HG03135 (cell line): ENCODE results near the gene USP22.
"Not testable (repeated sequence)": the region's sequence is repeated elsewhere in the genome, so short reads cannot be mapped to it uniquely, and the experiment has no call there.

ENCODE experiments used
- ATAC-seq: cut with Tn5 transposase; IDR thresholded peaks from one replicate; pipeline ENCODE4 v1.9.1; 2021; ENCODE audit warnings: mild to moderate bottlenecking, moderate library complexity; ENCODE audit not compliant: unreplicated experiment

USP22 gene

DNA sequence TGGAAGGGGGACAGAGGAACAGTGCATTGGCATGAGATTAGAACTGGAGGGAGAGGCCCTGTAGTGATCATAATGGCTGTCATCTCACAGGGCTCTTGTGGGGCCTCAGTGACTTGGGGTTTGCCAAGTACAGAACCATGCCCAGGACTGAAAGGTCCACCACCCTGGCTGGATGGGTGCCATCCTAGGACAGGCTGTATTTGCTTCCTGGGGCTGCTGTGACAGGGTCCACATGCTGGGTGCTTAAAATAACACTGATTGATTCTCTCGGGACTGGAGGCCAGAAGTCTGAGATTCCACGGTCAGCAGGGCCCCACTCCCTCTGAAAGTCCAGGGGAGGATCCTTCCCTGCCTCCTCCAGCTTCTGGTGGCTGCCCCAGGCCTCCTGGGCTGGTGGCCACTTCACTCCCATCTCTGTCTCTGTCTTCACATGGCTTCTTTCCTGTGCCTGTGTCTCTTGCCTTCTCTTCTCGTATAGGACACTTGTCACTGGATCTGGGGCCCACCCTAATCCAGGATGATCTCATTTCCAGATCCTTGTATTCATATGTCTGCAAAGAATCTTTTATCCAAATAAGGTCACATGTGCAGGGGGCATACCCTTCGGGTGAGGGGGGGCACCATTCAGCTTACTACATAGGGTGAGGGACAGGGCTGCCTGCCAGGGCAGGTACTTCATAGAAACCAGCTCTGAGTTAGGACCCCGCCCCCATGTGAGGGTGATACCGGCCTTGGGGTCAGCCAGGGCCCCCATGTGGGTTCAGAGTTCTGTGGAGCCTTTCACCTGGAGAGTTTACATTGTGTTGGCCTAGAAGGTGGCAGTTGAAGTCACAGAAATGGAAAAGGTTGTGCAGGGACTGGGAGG is 52.6 kb downstream of the USP22 start:
- no peak for ATAC-seq

DNA sequence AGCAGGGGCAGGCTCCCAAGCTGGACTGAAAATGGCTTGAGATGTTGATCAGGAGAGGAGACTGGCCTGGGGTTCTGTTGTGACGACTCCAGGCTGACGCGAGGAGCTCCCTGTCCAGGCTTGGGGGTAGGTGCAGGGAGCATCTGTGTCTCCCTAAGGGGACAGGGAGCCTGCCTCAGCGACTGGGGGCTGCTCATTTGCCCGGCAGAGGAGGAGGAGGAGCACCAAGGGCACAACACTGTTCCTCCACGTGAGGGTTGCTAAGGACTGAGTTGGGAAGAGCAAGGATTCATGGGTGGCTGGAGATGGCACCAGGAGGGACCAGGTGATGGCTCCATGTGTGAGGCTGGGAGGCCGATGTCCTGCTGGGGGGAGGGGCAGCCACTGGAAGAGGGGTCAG is 53.3 kb downstream of the USP22 start:
- ATAC-seq, result no peak

DNA sequence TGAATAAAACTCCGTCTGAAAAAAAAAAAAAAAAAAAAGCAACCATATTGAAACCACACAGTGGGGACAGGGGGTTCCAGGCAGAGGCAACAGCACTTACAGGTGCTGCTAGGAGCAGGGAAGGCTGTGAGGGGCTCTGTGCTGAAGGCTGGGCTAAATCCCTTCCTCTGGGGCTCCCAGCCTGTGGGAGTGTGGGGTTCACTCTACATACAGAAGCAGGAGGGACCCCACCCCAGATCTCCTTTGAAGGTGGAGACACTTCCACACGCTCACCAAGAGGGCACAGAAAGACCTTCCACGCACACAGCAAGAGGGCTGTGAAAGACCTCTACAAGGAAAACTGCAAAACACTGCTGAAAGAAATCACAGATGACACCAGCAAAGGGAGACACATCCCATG is 53.9 kb downstream of the USP22 start:
- no peak for ATAC-seq

DNA sequence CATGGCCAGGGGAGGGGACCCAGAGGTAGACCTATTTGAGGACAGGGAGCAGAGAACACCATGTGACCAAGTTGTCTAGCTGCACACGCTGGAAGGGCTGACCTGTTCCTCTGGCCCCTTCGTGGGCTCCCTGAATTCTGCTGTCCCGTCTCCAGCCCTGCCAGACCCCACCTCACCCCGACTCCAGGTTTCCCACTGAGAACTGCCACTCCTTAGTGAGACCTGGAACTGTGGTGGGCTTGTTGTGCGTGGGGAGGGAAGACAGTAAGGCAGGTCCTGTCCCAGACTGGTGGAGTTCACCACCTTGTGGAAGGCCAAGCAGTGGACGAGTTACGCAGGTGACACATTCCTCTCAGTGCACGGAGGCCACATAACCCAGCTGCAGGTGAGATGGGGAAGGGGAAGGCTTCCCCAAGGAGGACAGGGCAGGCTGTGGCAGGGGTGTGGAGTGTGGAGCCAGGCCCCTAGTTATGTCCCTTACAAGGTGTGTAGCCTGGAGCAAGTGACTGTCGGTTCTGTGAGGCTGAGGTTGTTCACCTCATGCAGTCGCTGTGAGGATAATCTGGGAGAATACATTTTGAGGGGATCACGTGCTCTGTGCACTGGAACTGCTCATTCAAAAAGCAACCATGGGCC is 54.7 kb downstream of the USP22 start:
- ATAC-seq, result no peak

DNA sequence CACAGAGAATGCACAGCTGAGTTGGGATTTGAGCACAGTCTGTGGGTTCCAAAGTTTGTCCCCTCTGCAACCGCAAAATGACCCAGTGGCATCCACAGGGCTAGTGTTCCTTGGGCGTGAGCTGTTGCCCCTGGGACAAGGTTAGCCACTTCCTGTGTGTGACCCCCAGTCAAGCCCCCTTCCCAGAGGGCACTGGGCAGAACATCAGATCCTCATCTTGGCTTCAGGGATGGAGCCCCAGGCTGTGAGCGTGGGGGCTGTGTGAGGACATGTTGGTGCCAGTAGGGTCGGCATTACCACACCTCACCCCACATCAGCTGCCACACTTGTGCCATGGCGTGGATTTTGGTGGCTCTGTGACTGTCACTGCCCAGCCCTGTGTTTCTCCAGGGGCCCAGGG is 55.3 kb downstream of the USP22 start:
- no peak for ATAC-seq

DNA sequence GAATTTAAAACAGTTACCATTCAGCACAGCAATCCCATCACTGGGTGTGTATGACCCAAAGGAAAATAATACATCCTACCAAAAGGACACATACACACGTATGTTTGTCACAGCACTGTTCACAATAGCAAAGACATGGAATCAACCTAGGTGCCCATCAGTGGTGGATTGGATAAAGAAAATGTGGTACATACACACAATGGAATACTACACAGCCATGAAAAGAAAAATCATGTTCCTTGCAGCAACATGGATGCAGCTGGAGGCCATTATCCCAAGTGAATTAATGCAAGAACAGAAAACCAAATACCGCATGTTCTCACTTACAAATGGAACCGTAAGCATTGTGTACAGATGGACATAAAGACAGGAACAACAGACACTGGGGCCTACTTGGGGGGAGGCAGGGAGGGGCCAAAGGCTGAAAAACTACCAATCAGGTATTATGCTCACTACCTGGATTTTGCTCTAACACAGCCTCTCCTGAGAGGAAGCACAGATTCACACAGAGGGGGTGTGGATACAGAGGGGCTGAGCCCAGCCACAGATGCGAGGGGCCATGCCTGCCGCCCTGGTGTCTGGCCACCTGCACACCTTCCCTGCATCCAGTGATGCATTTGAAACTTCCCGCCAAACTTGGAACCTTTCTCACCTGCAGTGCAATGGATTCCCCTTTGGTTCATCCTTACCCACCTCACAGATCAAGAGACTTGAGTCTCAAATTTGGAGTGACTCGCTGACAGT is 55.9 kb downstream of the USP22 start:
- ATAC-seq, result no peak

DNA sequence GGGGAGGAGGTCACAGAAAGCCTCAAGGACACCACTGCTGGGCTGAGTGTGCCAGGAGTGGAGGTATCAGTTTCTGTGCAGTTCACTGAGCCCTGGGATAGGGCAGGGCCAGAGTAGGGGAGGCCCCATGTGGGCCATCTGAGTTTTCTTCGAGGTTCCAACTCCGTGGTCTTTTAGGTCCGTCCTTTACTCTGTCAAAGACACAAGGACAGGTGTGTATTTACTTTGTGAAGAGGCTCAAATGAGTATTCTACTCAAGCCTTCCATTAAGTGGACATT is 59.5 kb downstream of the USP22 start:
- no peak for ATAC-seq

DNA sequence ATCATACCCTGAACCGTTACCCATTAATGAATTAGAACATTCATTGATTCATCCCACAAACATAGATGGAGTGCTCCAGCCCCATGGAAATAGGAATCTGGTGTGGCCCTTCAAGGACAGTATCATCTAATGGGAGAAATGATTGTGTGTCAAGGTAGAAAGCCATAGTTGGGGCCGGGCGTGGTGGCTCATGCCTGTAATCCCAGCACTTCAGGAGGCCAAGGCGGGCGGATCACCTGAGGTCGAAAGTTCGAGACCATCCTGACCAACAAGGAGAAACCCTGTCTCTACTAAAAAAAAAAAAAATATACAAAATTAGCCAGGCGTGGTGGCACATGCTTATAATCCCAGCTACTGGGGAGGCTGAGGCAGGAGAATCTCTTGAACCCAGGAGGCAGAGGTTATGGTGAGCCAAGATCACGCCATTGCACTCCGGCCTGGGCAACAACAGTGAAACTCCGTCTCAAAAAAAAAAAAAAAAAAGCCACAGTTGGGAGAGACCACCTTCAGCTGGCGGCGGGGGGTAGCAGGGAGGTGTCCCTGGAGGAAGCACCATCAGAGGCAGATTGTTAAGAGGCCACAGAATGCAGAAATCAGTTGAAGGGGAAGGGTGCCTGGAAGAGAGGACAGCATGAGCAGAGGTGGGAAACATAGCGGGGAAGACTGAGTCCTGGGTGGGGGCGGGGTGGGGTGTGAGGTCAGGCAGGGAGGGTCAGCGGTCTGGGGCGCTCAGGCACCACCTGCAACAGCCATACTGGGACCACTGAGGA is 60.0 kb downstream of the USP22 start:
- ATAC-seq, result no peak

DNA sequence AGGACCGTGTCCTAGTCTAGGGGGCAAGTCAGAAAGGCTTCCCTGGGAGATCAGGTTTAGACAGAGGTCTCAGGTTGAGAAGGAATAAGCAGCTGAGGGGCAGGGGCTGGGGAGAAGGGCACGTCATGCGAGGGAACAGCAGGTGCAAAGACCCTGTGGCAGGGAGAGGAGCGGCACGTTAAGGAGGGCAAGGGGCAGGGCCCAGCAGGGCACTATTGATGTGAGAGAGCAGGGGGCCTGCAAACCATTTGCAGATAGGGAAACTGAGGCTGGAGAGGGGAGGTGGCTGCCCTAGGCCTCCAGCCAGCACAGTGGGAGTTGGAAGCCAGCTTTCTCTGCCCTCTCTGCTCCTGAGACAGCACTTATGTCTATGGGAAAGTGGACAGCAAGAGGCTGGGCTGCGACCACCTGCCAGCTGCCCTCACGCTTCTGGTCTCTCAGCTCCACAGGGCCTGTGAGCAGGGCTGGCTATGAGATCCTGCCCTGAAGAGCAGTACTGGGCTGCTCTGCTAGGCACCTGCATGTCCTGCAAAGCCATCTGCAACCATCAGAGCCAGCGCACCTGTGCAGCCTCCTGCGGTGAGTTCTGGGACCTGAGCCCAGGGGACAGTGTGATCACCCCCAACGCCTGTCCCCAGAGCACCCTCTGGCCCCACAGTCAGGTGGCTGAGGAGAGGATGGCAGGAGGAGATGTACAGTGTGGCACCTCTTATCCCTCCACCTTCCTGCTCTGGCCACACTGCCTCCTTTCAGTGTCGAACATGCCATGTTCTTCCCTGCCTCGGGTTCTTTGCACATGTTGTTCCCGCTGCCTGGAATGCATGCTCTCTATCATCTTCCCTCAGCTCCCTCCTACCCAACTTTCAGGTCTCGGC is 61.5 kb downstream of the USP22 start:
- ATAC-seq, result no peak

DNA sequence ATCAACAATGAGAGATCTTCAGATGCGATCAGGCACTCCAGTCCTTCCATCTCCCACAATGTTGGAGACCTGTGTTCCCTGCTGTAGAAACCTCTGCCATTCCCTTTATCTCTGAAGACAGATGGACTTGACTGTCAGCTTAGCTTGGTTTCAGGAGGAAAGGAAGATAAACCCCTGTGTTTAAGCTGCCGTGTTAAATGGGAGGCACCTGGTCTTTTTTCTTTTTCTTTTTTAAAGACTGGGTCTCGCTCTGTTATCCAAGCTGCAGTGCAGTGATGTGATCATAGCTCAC is 63.1 kb downstream of the USP22 start:
- ATAC-seq, result no peak

DNA sequence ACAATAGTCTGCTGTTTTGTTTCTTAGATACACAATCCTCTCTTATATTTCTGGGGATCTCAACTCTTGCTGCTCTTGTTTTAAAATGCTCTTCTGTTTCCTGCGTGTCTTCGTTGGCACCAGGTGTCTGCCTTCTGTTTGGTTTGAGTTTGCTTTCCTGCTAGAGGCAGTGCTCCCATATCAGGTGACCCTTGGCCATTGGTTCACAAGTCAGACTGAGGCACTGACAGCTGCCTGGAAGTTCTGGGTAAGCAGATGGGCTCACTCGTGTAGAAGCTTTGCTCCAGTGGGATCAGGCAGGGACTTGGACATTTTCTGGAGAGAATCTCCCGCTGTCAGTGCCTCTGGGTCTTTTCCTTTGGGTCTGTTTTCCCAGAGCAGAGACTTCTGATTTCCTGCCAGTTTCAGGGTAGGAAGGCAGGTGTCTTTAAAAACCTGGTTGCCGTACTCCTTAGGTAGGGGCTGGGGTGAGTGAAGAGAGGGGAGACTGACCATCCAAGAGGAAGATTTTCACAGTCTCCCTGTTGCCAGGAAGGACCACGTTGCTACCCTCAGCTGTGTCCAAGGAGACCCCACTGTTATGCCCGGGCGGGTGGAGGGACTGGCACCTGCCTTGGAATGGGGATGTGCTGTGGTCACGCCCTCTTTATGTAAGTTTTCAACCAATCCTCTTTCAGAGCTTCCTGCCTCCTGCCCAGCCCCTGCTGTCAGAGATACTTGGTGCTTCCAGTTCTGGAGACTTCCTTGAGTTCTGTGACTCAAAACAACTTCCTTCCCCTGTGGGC is 63.6 kb downstream of the USP22 start:
- ATAC-seq, result not testable (repeated sequence)

DNA sequence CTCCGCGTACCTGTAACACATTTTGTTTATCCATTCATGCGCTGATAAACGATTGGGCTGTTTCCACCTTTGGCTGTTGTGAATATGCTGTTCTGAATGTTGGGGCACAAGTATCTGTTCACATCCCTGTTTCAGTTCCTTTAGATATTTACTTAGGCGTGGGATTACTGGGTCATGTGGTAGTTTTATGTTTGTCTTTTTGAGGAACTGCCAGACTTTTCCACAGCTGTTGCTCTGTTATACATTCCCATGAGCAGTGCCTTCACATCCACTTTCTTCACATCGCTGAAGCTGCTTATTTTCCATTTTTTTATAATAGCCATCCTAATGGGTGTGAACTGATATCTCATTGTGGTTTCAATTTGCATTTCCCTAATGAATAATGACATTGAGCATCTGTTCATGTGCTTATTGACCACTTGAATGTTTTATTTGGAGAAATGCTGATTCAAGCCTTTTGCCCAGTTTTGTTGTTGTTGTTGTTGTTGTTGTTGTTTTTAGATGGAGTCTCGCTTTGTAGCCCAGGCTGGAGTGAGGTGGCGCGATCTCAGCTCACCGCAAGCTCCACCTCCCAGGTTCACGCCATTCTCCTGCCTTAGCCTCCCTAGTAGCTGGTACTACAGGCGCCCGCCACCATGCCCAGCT is 65.1 kb downstream of the USP22 start:
- ATAC-seq, result not testable (repeated sequence)

DNA sequence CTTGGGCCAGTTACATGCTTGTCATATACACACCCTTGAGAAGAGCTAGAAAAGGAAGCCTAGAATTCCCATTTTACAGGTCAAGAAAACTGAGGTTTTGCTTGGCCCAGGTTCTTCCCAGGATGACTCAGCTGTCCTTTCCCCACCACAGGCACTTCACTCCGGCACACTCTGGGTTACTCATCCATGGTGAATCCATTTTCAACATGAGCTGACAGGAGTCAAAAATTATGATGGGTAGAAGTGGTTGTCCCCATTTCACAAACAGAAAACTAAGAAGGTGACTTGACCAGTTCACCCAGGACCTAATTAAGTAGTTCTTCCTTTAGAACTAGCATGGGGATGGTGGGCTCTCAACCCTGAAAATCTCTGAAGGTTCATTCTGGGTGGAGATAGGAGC is 67.2 kb downstream of the USP22 start:
- no peak for ATAC-seq

DNA sequence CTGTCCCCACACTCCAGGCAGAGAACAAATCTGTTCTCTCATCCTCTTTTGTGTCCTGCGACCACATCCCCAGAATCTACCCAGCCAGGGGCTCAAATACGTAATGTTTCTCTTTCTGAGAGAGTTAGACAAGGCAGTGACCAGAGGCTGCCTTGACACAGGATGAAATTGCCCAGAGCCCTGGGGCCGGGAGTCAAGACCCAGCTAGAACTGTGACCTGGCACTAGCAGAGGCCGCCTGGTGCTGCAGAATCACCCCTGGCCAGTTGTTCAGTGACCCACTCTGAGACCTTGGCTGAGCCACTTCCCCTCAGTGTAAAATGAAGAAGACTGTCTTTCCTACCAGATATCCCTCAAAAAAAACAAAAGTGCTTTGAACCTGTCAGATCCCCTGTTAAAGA is 72.5 kb downstream of the USP22 start:
- no peak for ATAC-seq

DNA sequence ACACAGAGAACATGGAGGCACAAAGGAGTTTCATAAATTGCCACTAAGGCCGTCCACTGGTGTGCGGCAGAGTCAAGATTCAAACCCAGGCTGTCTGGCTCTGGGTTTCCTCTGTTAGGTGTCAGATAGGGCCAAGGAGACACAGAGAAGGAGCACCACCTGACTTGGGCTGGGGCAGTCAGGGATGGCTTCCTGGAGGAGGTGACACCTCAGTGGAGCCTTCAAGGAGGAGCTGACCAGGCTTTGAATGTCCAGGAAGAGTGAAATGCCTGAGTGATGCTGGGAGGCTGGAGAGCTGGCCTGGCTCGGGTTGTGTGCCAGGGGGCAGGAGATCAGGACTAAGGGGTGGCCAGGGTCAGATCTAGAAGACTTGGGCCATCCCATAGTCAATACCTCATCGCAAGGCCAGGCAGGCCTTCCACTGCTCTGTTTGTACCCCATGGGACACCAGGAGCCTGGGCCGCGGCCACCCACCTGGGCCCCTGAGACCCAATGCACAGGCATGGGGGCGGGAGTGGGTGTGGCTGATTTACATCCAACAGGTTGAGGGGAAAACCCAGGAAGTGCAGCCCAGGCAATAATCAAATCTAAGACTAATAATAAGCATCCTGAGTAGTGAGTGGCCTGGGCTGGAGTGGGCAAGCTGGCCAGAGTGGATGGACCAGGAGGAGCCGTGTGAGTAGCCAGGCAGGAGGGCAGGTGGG is 73.7 kb downstream of the USP22 start:
- ATAC-seq, result no peak

DNA sequence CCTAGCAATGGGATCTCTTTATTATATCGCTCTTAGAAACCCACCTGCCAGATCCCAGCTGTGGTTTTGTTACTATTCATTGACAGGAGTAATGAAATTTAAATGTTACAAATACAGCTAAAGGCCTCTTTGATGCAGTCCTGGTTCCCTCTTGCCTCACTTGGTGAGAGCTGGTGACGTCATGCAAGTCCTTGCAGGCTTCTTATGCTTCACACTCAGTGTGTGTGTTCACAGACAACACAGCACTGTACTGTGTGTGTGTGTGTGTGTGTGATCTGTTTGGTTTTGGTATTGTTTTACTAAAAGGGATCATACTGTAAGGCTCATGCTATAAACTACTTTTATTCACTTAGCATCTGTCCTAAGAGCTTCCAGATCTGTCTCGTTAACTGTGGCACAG is 75.0 kb downstream of the USP22 start:
- no peak for ATAC-seq

DNA sequence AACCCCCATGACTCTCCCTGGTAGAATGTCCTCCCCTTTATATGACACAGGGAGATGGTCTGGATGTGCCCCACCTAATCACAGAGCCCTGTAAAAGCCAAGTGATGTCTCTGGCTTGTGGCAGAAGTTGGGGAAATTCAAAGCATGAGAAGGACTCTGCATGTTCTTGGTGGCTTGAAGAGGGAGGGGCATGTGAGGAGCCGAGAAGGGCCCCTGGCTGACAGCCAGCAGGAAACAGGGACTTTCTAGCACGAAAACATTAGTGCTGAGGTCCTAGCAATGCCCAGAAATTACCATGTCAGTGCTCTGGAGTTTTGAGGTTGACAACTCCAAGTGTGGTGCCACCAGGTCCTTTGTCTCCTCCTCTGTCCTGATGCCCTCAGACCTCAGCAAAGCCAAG is 75.9 kb downstream of the USP22 start:
- no peak for ATAC-seq

DNA sequence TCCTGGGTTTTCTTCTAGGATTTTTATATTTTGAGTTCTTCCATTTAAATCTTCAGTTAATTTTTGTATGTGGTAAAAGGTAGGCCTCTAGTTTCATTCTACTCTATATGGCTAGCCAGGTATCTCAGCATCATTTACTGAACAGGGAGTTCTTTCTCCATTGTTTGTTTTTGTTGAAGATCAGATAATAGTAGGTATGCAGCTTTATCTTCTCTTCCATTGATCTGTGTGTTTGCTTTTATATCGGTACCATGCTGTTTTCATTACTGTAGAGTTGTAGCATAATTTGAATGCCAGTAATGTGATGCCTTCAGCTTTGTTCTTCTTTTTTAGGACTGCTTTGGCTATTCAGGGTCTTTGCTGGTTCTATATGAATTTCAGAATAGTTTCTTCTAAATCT is 77.3 kb downstream of the USP22 start:
- no peak for ATAC-seq

DNA sequence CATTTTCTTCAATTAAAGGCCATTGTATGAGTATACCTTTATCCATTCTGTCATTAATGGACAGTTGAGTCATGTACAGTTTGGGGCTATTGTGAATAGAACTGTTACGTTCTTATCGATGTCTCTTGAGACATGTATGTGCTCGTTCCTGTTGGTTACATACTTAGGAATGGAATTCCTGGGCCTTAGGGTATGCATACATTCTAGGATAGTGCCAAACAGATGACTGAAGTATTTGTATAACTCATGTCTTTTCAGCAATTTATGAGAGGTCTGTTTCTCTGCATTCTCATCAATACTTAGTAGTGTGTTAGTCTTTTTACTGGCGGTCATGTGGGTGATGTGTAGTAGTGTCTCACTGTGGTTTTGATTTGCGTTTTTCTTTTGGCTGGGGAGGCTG is 81.2 kb downstream of the USP22 start:
- ATAC-seq, result no peak
